Neural cell (in vitro differentiated cells): ENCODE measurements around the gene KIF23. TPM values are rescaled to one million over a fixed set of nuclear protein-coding genes. Genes with fewer than 3 reads are reported as not detected.

Experiments used
- H2AFZ ChIP-seq: fragments of 200-600, 300-800 bp; sonication (generic), shearing (Covaris generic); 2 replicates; pipeline ENCODE4 v1.6.0; 2014; ENCODE audit warnings: low read depth, mild to moderate bottlenecking, antibody characterized with exemption, low read length, moderate library complexity
- H3F3A ChIP-seq: fragments of 200-600 bp; shearing (Covaris generic); 2 replicates; pipeline ENCODE4 v1.6.1; 2016; ENCODE audit warnings: mild to moderate bottlenecking, moderate library complexity, mixed read lengths, antibody characterized with exemption, low read length; ENCODE audit not compliant: insufficient read depth, poor library complexity, severe bottlenecking
- H3K27ac ChIP-seq: fragments of 200-600, 300-800 bp; sonication (generic), shearing (Covaris generic); 2 replicates; pipeline ENCODE4 v1.5.1; 2014; ENCODE audit warnings: mild to moderate bottlenecking, low read length, moderate library complexity
- H3K27me3 ChIP-seq: fragments of 300-800, 200-600 bp; sonication (generic), shearing (Covaris generic); 2 replicates; pipeline ENCODE4 v1.6.0; 2014; ENCODE audit warnings: mild to moderate bottlenecking, low read depth, low read length, moderate library complexity; ENCODE audit not compliant: insufficient read depth
- H3K36me3 ChIP-seq: fragments of 300-800, 200-600 bp; sonication (generic), shearing (Covaris generic); 2 replicates; pipeline ENCODE4 v1.5.1; 2014; ENCODE audit warnings: mild to moderate bottlenecking, antibody characterized with exemption, low read length, moderate library complexity; ENCODE audit not compliant: insufficient read depth
- H3K4me2 ChIP-seq: fragments of 300-800, 200-600 bp; sonication (generic), shearing (Covaris generic); 2 replicates; pipeline ENCODE4 v1.6.0; 2014; ENCODE audit warnings: mild to moderate bottlenecking, low read length
- H3K4me3 ChIP-seq: fragments of 300-800, 200-600 bp; sonication (generic), shearing (Covaris generic); 2 replicates; pipeline ENCODE4 v1.5.1; 2014; ENCODE audit warnings: mild to moderate bottlenecking, low read length, moderate library complexity
- H3K79me2 ChIP-seq: fragments of 200-600 bp; shearing (Covaris generic); replicated peaks from 2 replicates; pipeline ENCODE4 v1.6.0; 2014; ENCODE audit warnings: mild to moderate bottlenecking, low read length, moderate library complexity; ENCODE audit not compliant: insufficient read depth
- H3K9ac ChIP-seq: fragments of 300-800, 200-600 bp; sonication (generic), shearing (Covaris generic); 2 replicates; pipeline ENCODE4 v1.6.1; 2016; ENCODE audit warnings: mild to moderate bottlenecking, low read length, mixed read lengths
- H3K9me2 ChIP-seq: fragments of 200-600 bp; shearing (Covaris generic); 2 replicates; pipeline ENCODE4 v1.6.1; 2016; ENCODE audit warnings: mild to moderate bottlenecking, low read length, mixed read lengths; ENCODE audit not compliant: insufficient read depth
- H3K9me3 ChIP-seq: fragments of 200-600, 300-800 bp; sonication (generic), shearing (Covaris generic); 2 replicates; pipeline ENCODE4 v1.6.1; 2016; ENCODE audit warnings: mild to moderate bottlenecking, mixed run types, low read length, moderate library complexity, mixed read lengths
- H4K20me1 ChIP-seq: fragments of 200-600 bp; shearing (Covaris generic); 2 replicates; pipeline ENCODE4 v1.6.1; 2016; ENCODE audit warnings: mild to moderate bottlenecking, mixed run types; ENCODE audit not compliant: insufficient read depth
- CTCF ChIP-seq: fragments of 450-650 bp; IDR thresholded peaks from 2 replicates; pipeline ENCODE4 v1.5.1; 2014; ENCODE audit warnings: antibody characterized with exemption, mild to moderate bottlenecking, moderate library complexity; ENCODE audit not compliant: poor library complexity, severe bottlenecking
- EP300 ChIP-seq: fragments of 450-650 bp; conservative IDR thresholded peaks from 2 replicates; pipeline ENCODE4 v1.6.1; 2014; ENCODE audit warnings: antibody characterized with exemption, mild to moderate bottlenecking, moderate library complexity; ENCODE audit not compliant: poor library complexity, severe bottlenecking
- EZH2 ChIP-seq: fragments of 200-600, 300-800 bp; shearing (Covaris generic), sonication (generic); IDR thresholded peaks from 2 replicates; pipeline ENCODE4 v1.6.1; 2014; ENCODE audit warnings: antibody characterized with exemption, low read length, borderline replicate concordance, mild to moderate bottlenecking; ENCODE audit not compliant: insufficient read depth, poor library complexity, severe bottlenecking
- MXI1 ChIP-seq: fragments of 450-650 bp; conservative IDR thresholded peaks from 2 replicates; pipeline ENCODE4 v1.6.1; 2014; ENCODE audit warnings: antibody characterized with exemption, mild to moderate bottlenecking; ENCODE audit not compliant: poor library complexity, severe bottlenecking
- POLR2AphosphoS5 ChIP-seq: IDR thresholded peaks from 2 replicates; pipeline ENCODE4 v1.6.1; 2012
- RAD21 ChIP-seq: fragments of 450-650 bp; conservative IDR thresholded peaks from 2 replicates; pipeline ENCODE4 v1.6.1; 2014; ENCODE audit warnings: antibody characterized with exemption, mild to moderate bottlenecking, moderate library complexity
- REST ChIP-seq: IDR thresholded peaks from 2 replicates; pipeline ENCODE4 v1.6.1; 2012; ENCODE audit warnings: borderline replicate concordance
- SMC3 ChIP-seq: fragments of 450-650 bp; conservative IDR thresholded peaks from 2 replicates; pipeline ENCODE4 v1.6.1; 2014; ENCODE audit warnings: antibody characterized with exemption, mild to moderate bottlenecking, moderate library complexity; ENCODE audit not compliant: poor library complexity
- TAF1 ChIP-seq: IDR thresholded peaks from 2 replicates; pipeline ENCODE4 v1.6.1; 2012; ENCODE audit warnings: low read depth
- polyA plus RNA-seq: library from polyadenylated mRNA; depleted of rRNA; stranded (reverse); fragments of >200 nt; gene quantifications from 2 replicates; pipeline ENCODE4 v1.2.3, GENCODE V29; 2014

Gene KIF23
- polyA plus RNA-seq, 1 donor from 2014 or later, result 1.7 TPM

GRCh38 chr15:69460481-69460880 lies 46.3 kb downstream of the KIF23 start:
- H3K9me3 ChIP-seq, result no peaks in the 10 kb centered on the region
- no peak overlapping the region for H3K27ac ChIP-seq
- no peaks in the 10 kb centered on the region for H4K20me1 ChIP-seq
- no peak overlapping the region for H3K9ac ChIP-seq
- no peak overlapping the region for H2AFZ ChIP-seq
- H3F3A ChIP-seq, result no peaks in the 10 kb centered on the region
- H3K79me2 ChIP-seq, result peaks cover 2% of the 10 kb centered on the region
- no peaks in the 10 kb centered on the region for H3K36me3 ChIP-seq
- H3K4me3 ChIP-seq, result no peak overlapping the region
- H3K4me2 ChIP-seq, result no peak overlapping the region
- no peaks in the 10 kb centered on the region for H3K27me3 ChIP-seq
- H3K9me2 ChIP-seq, result no peaks in the 10 kb centered on the region
- TF ChIP-seq MXI1, result no peak
- no peak for TF ChIP-seq POLR2AphosphoS5
- no peak for TF ChIP-seq EZH2
- no peak for TF ChIP-seq CTCF
- TF ChIP-seq TAF1, result no peak
- TF ChIP-seq REST, result no peak
- TF ChIP-seq SMC3, result no peak

GRCh38 chr15:69462030-69462492 lies 47.9 kb downstream of the KIF23 start:
- Histone ChIP-seq H2AFZ (no peak overlapping the region), H3K36me3 (no peaks in the 10 kb centered on the region), H3K4me3 (peak overlapping the region; percentile 64), H3F3A (no peaks in the 10 kb centered on the region), H4K20me1 (no peaks in the 10 kb centered on the region), H3K9ac (no peak overlapping the region), H3K9me2 (no peaks in the 10 kb centered on the region), H3K79me2 (no peaks in the 10 kb centered on the region), H3K27ac (no peak overlapping the region), H3K4me2 (no peak overlapping the region), H3K27me3 (no peaks in the 10 kb centered on the region), H3K9me3 (no peaks in the 10 kb centered on the region)
- TF ChIP-seq EP300 (no peak), POLR2AphosphoS5 (no peak), RAD21 (no peak), CTCF (no peak), MXI1 (no peak), REST (no peak), EZH2 (no peak), TAF1 (no peak), SMC3 (no peak)
